Esophagus squamous epithelium (tissue), 5 donors: ENCODE results near the gene PPIL1. TPM values are rescaled to one million over a fixed set of nuclear protein-coding genes. Genes with fewer than 3 reads are reported as not detected.

Experiments
- DNase-seq: peaks from one replicate; lab custom pipeline; 2025; lab: John Stamatoyannopoulos, UW
- H3K27ac ChIP-seq, 4 donors: fragments of 200-600 bp; sonication (generic); one replicate each; pipeline ENCODE4 v1.5.1; 2016 to 2019; ENCODE audit warnings: mild to moderate bottlenecking in 1 of 4
- H3K27me3 ChIP-seq, 4 donors: fragments of 200-600 bp; sonication (generic); 1 replicate in 3 of 4; 2 replicates in 1 of 4; pipeline versions ENCODE4 v1.5.1 to v1.6.0; 2017 to 2021; ENCODE audit warnings: antibody characterized with exemption in 1 of 4
- H3K36me3 ChIP-seq, 3 donors: fragments of 200-600 bp; sonication (generic); one replicate each; pipeline ENCODE4 v1.5.1; 2016 to 2019
- H3K4me1 ChIP-seq, 3 donors: fragments of 200-600 bp; sonication (generic); one replicate each; pipeline ENCODE4 v1.5.1; 2017 to 2019
- H3K4me3 ChIP-seq, 4 donors: fragments of 200-600 bp; sonication (generic); 1 replicate in 3 of 4; 2 replicates in 1 of 4; pipeline ENCODE4 v1.5.1; 2016 to 2019; ENCODE audit warnings: mild to moderate bottlenecking in 2 of 4, moderate library complexity in 1 of 4
- H3K9me3 ChIP-seq, 3 donors: fragments of 200-600 bp; sonication (generic); one replicate each; pipeline ENCODE4 v1.5.1; 2016 to 2019
- POLR2A ChIP-seq, 4 donors: fragments of 450-650 bp; IDR thresholded peaks; one replicate each; pipeline ENCODE4 v1.6.1; 2017; ENCODE audit warnings: antibody characterized with exemption in 4 of 4, mild to moderate bottlenecking in 4 of 4, moderate library complexity in 3 of 4
- WGBS, 2 donors: methylation state at CpG; one replicate each; pipeline ENCODE4 v1.1.5; 2018; 5-methylcytosine and 5-hydroxymethylcytosine counted together
- intact Hi-C: fragments of 100-400 bp; cut with DNase I; formaldehyde crosslinking; loops from one replicate; pipeline ENCODE4 v1.15.0; 2022
- total RNA-seq, 4 donors: library from RNA; depleted of rRNA; stranded (reverse); fragments of >200 nt; gene quantifications; one replicate each; pipeline ENCODE4 v1.1.0, GENCODE V29; 2016
- TF ChIP-seq, protein P1 (sequence below), 6 experiments: fragments of 450-650 bp in 4 of 6; fragments of 200-600 bp in 2 of 6; sonication (generic) in 2 of 6; IDR thresholded peaks; one replicate each; pipeline ENCODE4 v1.5.1; 2016 to 2019; ENCODE audit warnings: antibody characterized with exemption in 6 of 6, mild to moderate bottlenecking in 4 of 6, moderate library complexity in 4 of 6
- donor health status: DM: yes; HTN: yes; CAD: no.

The PPIL1 gene
- total RNA-seq, result 10 to 100 TPM; 13.4 to 35.4 (median 28.7) TPM

DNA sequence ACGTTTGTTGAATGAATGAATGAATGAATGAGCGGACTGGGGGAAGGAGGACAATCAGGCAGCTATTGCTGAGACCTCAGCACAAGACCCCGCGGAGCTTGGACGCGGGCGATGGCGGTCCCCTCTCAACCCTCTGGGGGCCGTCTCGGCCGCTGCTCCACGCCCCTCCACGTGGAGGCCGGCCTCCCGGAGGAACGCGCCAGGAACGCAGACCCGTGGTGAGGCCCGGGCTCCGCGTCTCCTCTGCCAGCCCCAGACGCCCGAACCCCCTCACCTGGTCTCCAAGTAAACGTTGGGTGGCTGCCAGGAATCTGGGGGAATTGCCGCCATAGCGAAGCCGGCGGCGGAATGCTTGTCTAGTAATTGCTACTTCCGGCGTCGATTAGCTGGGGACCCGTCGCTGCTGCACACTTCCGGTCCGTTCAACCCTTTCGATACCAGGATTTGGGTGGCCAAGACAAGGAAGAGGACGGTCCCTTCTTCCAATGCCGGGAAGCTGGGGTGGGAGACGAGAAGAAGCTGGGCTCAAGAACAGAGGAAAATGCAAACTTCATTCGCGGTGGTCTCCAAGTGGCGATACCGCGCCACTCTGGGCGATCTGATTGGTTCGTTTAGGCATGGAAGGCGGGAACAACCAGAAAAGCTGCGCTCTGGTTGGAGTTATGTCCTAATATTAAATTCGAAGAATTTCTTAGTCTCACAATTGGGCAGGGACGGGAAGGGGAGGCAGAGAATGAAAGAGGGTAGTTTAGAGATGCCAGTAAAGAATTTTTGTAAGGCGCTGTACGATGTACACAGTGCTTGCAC lies at the start of gene PPIL1:
Gene PPIL1, minus strand, starts transcription at position 361 of the 807 bp plus-strand sequence. Its CDS starts 31 bp downstream, at position 330.
- Histone ChIP-seq H3K27ac (peak within 1 kb of the TSS; percentile 92 to 95 (median 94)), H3K27me3 (no peaks in the 10 kb centered on the region), H3K9me3 (no peaks in the 10 kb centered on the region), H3K4me3 (peak within 1 kb of the TSS; percentile 75 to 96 (median 90)), H3K36me3 (peaks cover 0 to 14% (median 0%) of the 10 kb centered on the region in 3 donors), H3K4me1 (peaks cover 0 to 27% (median 18%) of the 10 kb centered on the region in 3 donors)
- TF ChIP-seq, protein P1, sequence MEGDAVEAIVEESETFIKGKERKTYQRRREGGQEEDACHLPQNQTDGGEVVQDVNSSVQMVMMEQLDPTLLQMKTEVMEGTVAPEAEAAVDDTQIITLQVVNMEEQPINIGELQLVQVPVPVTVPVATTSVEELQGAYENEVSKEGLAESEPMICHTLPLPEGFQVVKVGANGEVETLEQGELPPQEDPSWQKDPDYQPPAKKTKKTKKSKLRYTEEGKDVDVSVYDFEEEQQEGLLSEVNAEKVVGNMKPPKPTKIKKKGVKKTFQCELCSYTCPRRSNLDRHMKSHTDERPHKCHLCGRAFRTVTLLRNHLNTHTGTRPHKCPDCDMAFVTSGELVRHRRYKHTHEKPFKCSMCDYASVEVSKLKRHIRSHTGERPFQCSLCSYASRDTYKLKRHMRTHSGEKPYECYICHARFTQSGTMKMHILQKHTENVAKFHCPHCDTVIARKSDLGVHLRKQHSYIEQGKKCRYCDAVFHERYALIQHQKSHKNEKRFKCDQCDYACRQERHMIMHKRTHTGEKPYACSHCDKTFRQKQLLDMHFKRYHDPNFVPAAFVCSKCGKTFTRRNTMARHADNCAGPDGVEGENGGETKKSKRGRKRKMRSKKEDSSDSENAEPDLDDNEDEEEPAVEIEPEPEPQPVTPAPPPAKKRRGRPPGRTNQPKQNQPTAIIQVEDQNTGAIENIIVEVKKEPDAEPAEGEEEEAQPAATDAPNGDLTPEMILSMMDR (IDR thresholded peaks at IDR 0.05), result no peak
- peak in 2 of 4 donors; percentile 29 to 32 for TF ChIP-seq POLR2A (IDR thresholded peaks at IDR 0.05)
- intact Hi-C loops, result no loop called here
- 0 to 1% methylated on average over 29 to 31 of the region's 54 CpGs for WGBS, 2 donors
- DNase-seq, result peak; percentile 23

DNA sequence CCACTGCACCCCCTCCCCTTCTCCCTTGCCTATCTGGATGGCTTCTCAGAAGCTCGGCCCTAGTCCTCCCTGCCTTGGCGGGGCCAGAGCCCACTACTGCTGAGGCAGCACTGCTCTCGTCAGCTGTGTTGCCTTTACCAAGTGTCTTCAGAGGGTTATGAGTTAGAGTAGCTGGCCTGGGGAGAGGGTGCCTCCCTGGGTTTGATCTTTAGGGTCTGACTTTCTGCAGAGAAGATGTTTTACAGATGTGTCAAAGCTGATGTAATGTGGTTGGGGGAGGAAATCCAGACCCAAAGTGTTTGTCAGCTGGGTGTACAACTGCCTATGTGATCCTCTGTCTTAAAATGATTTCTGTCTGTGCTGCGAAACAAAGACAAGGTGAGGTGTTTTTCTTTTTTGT lies 49.5 kb upstream of the PPIL1 start:
- WGBS, 2 donors, result 88 to 93% methylated on average over 4 of the region's 4 CpGs
- H3K4me3 ChIP-seq, result no peak overlapping the region
- no peaks in the 10 kb centered on the region for H3K27me3 ChIP-seq
- peaks cover 0 to 17% (median 0%) of the 10 kb centered on the region in 3 donors for H3K4me1 ChIP-seq
- no peak overlapping the region for H3K27ac ChIP-seq
- TF ChIP-seq POLR2A (IDR thresholded peaks at IDR 0.05), result no peak
- TF ChIP-seq, protein P1 (IDR thresholded peaks at IDR 0.05), result no peak
- intact Hi-C loops, result no loop called here
- no peaks in the 10 kb centered on the region for H3K9me3 ChIP-seq
- DNase-seq, result no peak
- peaks cover 0 to 77% (median 6%) of the 10 kb centered on the region in 3 donors for H3K36me3 ChIP-seq

DNA sequence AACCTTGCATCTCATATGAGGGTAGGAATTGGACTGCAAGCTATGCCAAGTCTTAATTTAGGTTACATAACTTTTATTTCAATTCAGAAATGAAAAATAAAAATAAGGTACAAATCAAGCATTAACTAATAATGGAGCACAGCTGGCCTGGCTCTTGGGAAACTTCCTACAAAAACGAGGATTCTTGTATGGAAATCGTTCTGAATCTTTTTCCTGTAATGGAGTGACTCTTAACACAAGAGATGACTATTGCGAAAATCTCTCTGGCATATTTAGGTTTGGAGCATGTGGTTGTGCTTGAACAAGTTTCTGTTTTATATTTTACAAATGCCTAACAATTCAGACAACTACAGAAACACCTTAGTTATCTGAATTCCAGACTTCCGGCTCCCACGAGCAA lies 45.9 kb upstream of the PPIL1 start:
- 79 to 85% methylated on average over 5 of the region's 5 CpGs for WGBS, 2 donors
- no peak for DNase-seq
- no peak for TF ChIP-seq POLR2A (IDR thresholded peaks at IDR 0.05)
- TF ChIP-seq, protein P1 (IDR thresholded peaks at IDR 0.05), result no peak

DNA sequence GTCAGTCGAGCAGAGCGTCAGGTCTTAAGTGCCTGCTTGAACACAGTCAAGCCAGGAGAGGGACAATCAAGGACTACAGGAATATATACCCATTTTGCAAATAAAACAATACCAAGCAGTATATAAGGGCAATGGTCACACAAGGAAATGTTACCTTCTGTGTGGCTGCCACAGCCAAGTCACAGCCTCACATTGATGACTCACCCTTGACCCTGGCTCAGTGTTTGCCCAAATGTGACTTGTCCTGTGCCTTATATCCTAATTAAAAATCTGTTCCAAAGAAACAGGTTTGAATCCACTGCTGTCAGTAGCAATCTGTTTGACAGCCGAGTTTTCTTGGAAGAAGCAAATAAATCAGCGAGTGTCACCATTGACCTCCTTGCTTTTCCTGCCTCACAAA lies 45.4 kb upstream of the PPIL1 start:
- Histone ChIP-seq H3K27ac (peak overlapping the region in 3 of 4 donors; percentile 20 to 50 (median 35)), H3K4me3 (no peak overlapping the region), H3K4me1 (peaks cover 0 to 25% (median under 1%) of the 10 kb centered on the region in 3 donors), H3K9me3 (no peaks in the 10 kb centered on the region), H3K27me3 (no peaks in the 10 kb centered on the region), H3K36me3 (peaks cover 0 to 100% (median 12%) of the 10 kb centered on the region in 3 donors)
- no peak for DNase-seq
- WGBS, 2 donors, result 94 to 100% methylated on average over 4 of the region's 4 CpGs
- TF ChIP-seq, protein P1 (IDR thresholded peaks at IDR 0.05), result no peak
- TF ChIP-seq POLR2A (IDR thresholded peaks at IDR 0.05), result no peak
- intact Hi-C loops, result no loop called here

More for the DNA sequence above, 45.9 kb upstream of the PPIL1 start:
- Histone ChIP-seq H3K9me3 (no peaks in the 10 kb centered on the region), H3K27ac (peak overlapping the region in 2 of 4 donors; percentile 42 to 50), H3K4me3 (no peak overlapping the region), H3K27me3 (no peaks in the 10 kb centered on the region), H3K4me1 (peaks cover 0 to 24% (median 0%) of the 10 kb centered on the region in 3 donors), H3K36me3 (peaks cover 0 to 100% (median 12%) of the 10 kb centered on the region in 3 donors)
- intact Hi-C loops, result no loop called here
